ENCODE results near the gene CKLF.

GRCh38 chr16:66562986-66563385 lies 10.6 kb downstream of the CKLF start:
- TF ChIP-seq CTCF (IDR thresholded peaks at IDR 0.05; ENCODE audit: low read length) (no peak), EZH2 (IDR thresholded peaks at IDR 0.05; ENCODE audit: borderline replicate concordance, low read length) (no peak)
